GM18868 (cell line): Measurements from ENCODE around the gene CACNB4.

Experiments
- ATAC-seq: cut with Tn5 transposase; IDR thresholded peaks from one replicate; pipeline ENCODE4 v1.9.1; 2021; ENCODE audit warnings: mild to moderate bottlenecking, moderate library complexity; ENCODE audit not compliant: unreplicated experiment

CACNB4 gene

GRCh38 chr2:151978709-151979108, 120.1 kb downstream of the CACNB4 start:
- no peak for ATAC-seq

GRCh38 chr2:151977631-151978030, 121.2 kb downstream of the CACNB4 start:
- no peak for ATAC-seq

GRCh38 chr2:151976945-151977353, 121.9 kb downstream of the CACNB4 start:
- peak; percentile 77 for ATAC-seq

- no peak for ATAC-seq
Observed at GRCh38 chr2:151975460-151976414, 123.1 kb downstream of the CACNB4 start.

- no peak for ATAC-seq
Observed at GRCh38 chr2:151974988-151975387, 123.9 kb downstream of the CACNB4 start.

- ATAC-seq = no peak
Observed at GRCh38 chr2:151973901-151974199, 125.0 kb downstream of the CACNB4 start.

- ATAC-seq = no peak
Observed at GRCh38 chr2:151973013-151973900, 125.6 kb downstream of the CACNB4 start.

GRCh38 chr2:151972241-151973012, 126.4 kb downstream of the CACNB4 start:
- ATAC-seq = no peak

- ATAC-seq = no peak
Observed at GRCh38 chr2:151971301-151972051, 127.4 kb downstream of the CACNB4 start.

GRCh38 chr2:151968770-151969470, 129.9 kb downstream of the CACNB4 start:
- ATAC-seq = no peak

- no peak for ATAC-seq
Observed at GRCh38 chr2:151967829-151968722, 130.8 kb downstream of the CACNB4 start.

GRCh38 chr2:151965884-151966283, 133.0 kb downstream of the CACNB4 start:
- no peak for ATAC-seq

GRCh38 chr2:151961558-151961957, 137.3 kb downstream of the CACNB4 start:
- no peak for ATAC-seq

GRCh38 chr2:151959238-151959637, 139.6 kb downstream of the CACNB4 start:
- ATAC-seq = no peak

- no peak for ATAC-seq
Observed at GRCh38 chr2:151953467-151953866, 145.4 kb downstream of the CACNB4 start.

GRCh38 chr2:151952691-151953456, 146.0 kb downstream of the CACNB4 start:
- no peak for ATAC-seq

- peak; percentile 90 for ATAC-seq
Observed at GRCh38 chr2:151947813-151948165, 151.1 kb downstream of the CACNB4 start.
